ENCODE data around the gene PRCD. TPM values are rescaled to one million over a fixed set of nuclear protein-coding genes. Genes with fewer than 3 reads are reported as not detected.

PRCD gene
- polyA plus RNA-seq, 1 of the 3 experiments (the other 2 are of a cell fraction): 2.2 TPM

GRCh38 chr17:76588182-76588581 lies 48.3 kb downstream of the PRCD start:
- TF ChIP-seq RXRA (IDR thresholded peaks at IDR 0.05; ENCODE audit: borderline replicate concordance, low read depth): no peak
- TF ChIP-seq MXI1 (IDR thresholded peaks at IDR 0.05; ENCODE audit: low read depth, low read length): no peak
- TF ChIP-seq CTCF (IDR thresholded peaks at IDR 0.05): no peak
- TF ChIP-seq PBX3 (IDR thresholded peaks at IDR 0.05): no peak
- TF ChIP-seq NFIC (IDR thresholded peaks at IDR 0.05; ENCODE audit: borderline replicate concordance): no peak
- no peak for TF ChIP-seq FOSL2 (IDR thresholded peaks at IDR 0.05; ENCODE audit: borderline replicate concordance, low read depth)
- no peak for TF ChIP-seq MEF2A (IDR thresholded peaks at IDR 0.05; ENCODE audit: borderline replicate concordance, low read depth)
- no peak for TF ChIP-seq REST (IDR thresholded peaks at IDR 0.05; ENCODE audit: low read depth, low read length)
- TF ChIP-seq TEAD4 (IDR thresholded peaks at IDR 0.05; ENCODE audit: borderline replicate concordance, insufficient read depth): no peak
- TF ChIP-seq USF1 (IDR thresholded peaks at IDR 0.05; ENCODE audit: borderline replicate concordance, low read depth): no peak
- no peak for TF ChIP-seq TCF12 (IDR thresholded peaks at IDR 0.05)
- H3K9me2 ChIP-seq: no peaks in the 10 kb centered on the region
- H3K4me3 ChIP-seq (ENCODE audit: low read depth in 2 of 2, low read length in 1 of 2): no peak overlapping the region
- ChIA-PET POLR2A (no interaction called here), CTCF (interaction anchor here (2.8 to 3.5 kb wide), 3 partner anchors 13 to 36 kb away, joined by 10 to 40 read pairs (median 23); no protein-coding TSS in a partner anchor)
- H3K4me1 ChIP-seq (ENCODE audit: control insufficient read depth in 1 of 2, insufficient read depth in 2 of 2, low read depth in 1 of 2, low read length in 1 of 2): peaks cover 0 to 9% of the 10 kb centered on the region in 2 experiments; a peak in 1 of 4 replicates
- peaks cover 37% of the 10 kb centered on the region for H3K27me3 ChIP-seq (ENCODE audit: insufficient read depth)
- H3K4me2 ChIP-seq: no peak overlapping the region
- no peaks in the 10 kb centered on the region for H3K9me3 ChIP-seq
- no peak overlapping the region for H3K9ac ChIP-seq
- no peaks in the 10 kb centered on the region for H3F3A ChIP-seq (replicated peaks; ENCODE audit: insufficient read depth)
- DNase-seq: no peak
- no peaks in the 10 kb centered on the region for H3K36me3 ChIP-seq (replicated peaks in 1 of 2; ENCODE audit: control insufficient read depth in 1 of 2, insufficient read depth in 2 of 2, low read length in 1 of 2)
- H3K27ac ChIP-seq (ENCODE audit: low read depth in 2 of 2, low read length in 1 of 2): no peak overlapping the region
- H4K20me1 ChIP-seq (ENCODE audit: insufficient read depth): no peaks in the 10 kb centered on the region
- no peak overlapping the region for H2AFZ ChIP-seq (ENCODE audit: low read depth)
- no peaks in the 10 kb centered on the region for H3K79me2 ChIP-seq (ENCODE audit: insufficient read depth)

All from SK-N-SH (cell line).